K562 (cell line): Measurements from ENCODE around the gene INCENP. TPM values are rescaled to one million over a fixed set of nuclear protein-coding genes. Genes with fewer than 3 reads are reported as not detected.

Source experiments
- ETV5 ChIP-seq: sonication (generic); formaldehyde crosslinking; IDR thresholded peaks from 2 replicates; pipeline ENCODE4 v1.4.0; 2020; ENCODE audit warnings: low read depth, mild to moderate bottlenecking, missing genetic modification reagents
- TFAP4 ChIP-seq: sonication (generic); formaldehyde crosslinking; IDR thresholded peaks from 2 replicates; pipeline ENCODE4 v1.8.0; 2022; ENCODE audit warnings: missing genetic modification reagents, mild to moderate bottlenecking, moderate library complexity, borderline replicate concordance
- TRIM25 ChIP-seq: fragments of 450-650 bp; IDR thresholded peaks from 2 replicates; pipeline ENCODE4 v1.7.0; 2016; ENCODE audit warnings: borderline replicate concordance
- polyA plus RNA-seq, 8 experiments: library from polyadenylated mRNA; depleted of rRNA in 4 of 8; stranded (reverse) in 5 of 8; unstranded in 3 of 8; fragments of >200 nt; fragmentation: Nextera tagmentation in 2 of 8; fragmentation: Illumina TruSeq in 1 of 8; extraction: Ambion mirVana in 2 of 8; extraction: Trizol in 1 of 8; gene quantifications; 2 replicates each; pipeline versions ENCODE4 v1.2.1 to v1.2.3, GENCODE V29; 2011 to 2014; ENCODE audit warnings: inconsistent platforms in 1 of 8, missing spikeins in 1 of 8
- total RNA-seq, 7 experiments: library from RNA; depleted of rRNA in 6 of 7; stranded (reverse); fragments of >200 nt in 6 of 7; fragmentation: Illumina TruSeq in 2 of 7; extraction: Trizol in 2 of 7; gene quantifications; 2 replicates each; pipeline versions ENCODE4 v1.2.1 to v1.2.3, GENCODE V29; 2011 to 2021; ENCODE audit warnings: low replicate concordance in 1 of 7
- TF ChIP-seq, protein P1 (sequence below): fragments of 250-450 bp; sonication (Bioruptor Pico); IDR thresholded peaks from 2 replicates; pipeline ENCODE4 v1.8.0; 2022; ENCODE audit warnings: moderate library complexity, mild to moderate bottlenecking, inconsistent platforms
- TF ChIP-seq, protein P2 (sequence below): fragments of 200-800 bp; sonication (Bioruptor generic); IDR thresholded peaks from 2 replicates; pipeline ENCODE4 v1.6.1; 2016; ENCODE audit warnings: missing genetic modification characterization, missing compliant biosample characterization
- TF ChIP-seq, protein P3 (sequence below), 2 experiments: fragments of 450-650 bp; formaldehyde crosslinking in 1 of 2; IDR thresholded peaks; 2 replicates each; pipeline versions ENCODE4 v1.4.0 to v1.6.1; 2014 to 2020; ENCODE audit warnings: mild to moderate bottlenecking in 2 of 2, borderline replicate concordance in 1 of 2, low read depth in 1 of 2

INCENP gene
- total and polyA plus RNA-seq, 9 of the 15 experiments (the other 6 are each of a cell fraction or from before 2014, with no cell fraction given), result 1.1 to 97.9 (median 28.2) TPM

GRCh38 chr11:62081378-62082291 lies 42.2 kb upstream of the INCENP start (continued):
- TF ChIP-seq ETV5 (CRISPR knock-in tag) (peak; percentile 92), TFAP4 (CRISPR knock-in tag) (peak; percentile 98), TRIM25 (no peak)
- TF ChIP-seq, protein P1, sequence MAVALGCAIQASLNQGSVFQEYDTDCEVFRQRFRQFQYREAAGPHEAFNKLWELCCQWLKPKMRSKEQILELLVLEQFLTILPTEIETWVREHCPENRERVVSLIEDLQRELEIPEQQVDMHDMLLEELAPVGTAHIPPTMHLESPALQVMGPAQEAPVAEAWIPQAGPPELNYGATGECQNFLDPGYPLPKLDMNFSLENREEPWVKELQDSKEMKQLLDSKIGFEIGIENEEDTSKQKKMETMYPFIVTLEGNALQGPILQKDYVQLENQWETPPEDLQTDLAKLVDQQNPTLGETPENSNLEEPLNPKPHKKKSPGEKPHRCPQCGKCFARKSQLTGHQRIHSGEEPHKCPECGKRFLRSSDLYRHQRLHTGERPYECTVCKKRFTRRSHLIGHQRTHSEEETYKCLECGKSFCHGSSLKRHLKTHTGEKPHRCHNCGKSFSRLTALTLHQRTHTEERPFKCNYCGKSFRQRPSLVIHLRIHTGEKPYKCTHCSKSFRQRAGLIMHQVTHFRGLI (CRISPR knock-in tag), result no peak
- TF ChIP-seq, protein P2, sequence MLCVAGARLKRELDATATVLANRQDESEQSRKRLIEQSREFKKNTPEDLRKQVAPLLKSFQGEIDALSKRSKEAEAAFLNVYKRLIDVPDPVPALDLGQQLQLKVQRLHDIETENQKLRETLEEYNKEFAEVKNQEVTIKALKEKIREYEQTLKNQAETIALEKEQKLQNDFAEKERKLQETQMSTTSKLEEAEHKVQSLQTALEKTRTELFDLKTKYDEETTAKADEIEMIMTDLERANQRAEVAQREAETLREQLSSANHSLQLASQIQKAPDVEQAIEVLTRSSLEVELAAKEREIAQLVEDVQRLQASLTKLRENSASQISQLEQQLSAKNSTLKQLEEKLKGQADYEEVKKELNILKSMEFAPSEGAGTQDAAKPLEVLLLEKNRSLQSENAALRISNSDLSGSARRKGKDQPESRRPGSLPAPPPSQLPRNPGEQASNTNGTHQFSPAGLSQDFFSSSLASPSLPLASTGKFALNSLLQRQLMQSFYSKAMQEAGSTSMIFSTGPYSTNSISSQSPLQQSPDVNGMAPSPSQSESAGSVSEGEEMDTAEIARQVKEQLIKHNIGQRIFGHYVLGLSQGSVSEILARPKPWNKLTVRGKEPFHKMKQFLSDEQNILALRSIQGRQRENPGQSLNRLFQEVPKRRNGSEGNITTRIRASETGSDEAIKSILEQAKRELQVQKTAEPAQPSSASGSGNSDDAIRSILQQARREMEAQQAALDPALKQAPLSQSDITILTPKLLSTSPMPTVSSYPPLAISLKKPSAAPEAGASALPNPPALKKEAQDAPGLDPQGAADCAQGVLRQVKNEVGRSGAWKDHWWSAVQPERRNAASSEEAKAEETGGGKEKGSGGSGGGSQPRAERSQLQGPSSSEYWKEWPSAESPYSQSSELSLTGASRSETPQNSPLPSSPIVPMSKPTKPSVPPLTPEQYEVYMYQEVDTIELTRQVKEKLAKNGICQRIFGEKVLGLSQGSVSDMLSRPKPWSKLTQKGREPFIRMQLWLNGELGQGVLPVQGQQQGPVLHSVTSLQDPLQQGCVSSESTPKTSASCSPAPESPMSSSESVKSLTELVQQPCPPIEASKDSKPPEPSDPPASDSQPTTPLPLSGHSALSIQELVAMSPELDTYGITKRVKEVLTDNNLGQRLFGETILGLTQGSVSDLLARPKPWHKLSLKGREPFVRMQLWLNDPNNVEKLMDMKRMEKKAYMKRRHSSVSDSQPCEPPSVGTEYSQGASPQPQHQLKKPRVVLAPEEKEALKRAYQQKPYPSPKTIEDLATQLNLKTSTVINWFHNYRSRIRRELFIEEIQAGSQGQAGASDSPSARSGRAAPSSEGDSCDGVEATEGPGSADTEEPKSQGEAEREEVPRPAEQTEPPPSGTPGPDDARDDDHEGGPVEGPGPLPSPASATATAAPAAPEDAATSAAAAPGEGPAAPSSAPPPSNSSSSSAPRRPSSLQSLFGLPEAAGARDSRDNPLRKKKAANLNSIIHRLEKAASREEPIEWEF (CRISPR knock-in tag), result no peak
- TF ChIP-seq, protein P3, sequence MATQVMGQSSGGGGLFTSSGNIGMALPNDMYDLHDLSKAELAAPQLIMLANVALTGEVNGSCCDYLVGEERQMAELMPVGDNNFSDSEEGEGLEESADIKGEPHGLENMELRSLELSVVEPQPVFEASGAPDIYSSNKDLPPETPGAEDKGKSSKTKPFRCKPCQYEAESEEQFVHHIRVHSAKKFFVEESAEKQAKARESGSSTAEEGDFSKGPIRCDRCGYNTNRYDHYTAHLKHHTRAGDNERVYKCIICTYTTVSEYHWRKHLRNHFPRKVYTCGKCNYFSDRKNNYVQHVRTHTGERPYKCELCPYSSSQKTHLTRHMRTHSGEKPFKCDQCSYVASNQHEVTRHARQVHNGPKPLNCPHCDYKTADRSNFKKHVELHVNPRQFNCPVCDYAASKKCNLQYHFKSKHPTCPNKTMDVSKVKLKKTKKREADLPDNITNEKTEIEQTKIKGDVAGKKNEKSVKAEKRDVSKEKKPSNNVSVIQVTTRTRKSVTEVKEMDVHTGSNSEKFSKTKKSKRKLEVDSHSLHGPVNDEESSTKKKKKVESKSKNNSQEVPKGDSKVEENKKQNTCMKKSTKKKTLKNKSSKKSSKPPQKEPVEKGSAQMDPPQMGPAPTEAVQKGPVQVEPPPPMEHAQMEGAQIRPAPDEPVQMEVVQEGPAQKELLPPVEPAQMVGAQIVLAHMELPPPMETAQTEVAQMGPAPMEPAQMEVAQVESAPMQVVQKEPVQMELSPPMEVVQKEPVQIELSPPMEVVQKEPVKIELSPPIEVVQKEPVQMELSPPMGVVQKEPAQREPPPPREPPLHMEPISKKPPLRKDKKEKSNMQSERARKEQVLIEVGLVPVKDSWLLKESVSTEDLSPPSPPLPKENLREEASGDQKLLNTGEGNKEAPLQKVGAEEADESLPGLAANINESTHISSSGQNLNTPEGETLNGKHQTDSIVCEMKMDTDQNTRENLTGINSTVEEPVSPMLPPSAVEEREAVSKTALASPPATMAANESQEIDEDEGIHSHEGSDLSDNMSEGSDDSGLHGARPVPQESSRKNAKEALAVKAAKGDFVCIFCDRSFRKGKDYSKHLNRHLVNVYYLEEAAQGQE (IDR thresholded peaks at IDR 0.05; ENCODE audit: borderline replicate concordance), result peak; percentile 94
- TF ChIP-seq, protein P3 (CRISPR knock-in tag; IDR thresholded peaks at IDR 0.05; ENCODE audit: low read depth), result no peak
